ELR (cell line): Measurements from ENCODE around the gene PRKCSH.

ENCODE experiments used
- DNase-seq: peaks from one replicate; pipeline ENCODE4 v3.0.0-alpha.2; 2015; ENCODE audit warnings: low read depth

The PRKCSH gene

DNA sequence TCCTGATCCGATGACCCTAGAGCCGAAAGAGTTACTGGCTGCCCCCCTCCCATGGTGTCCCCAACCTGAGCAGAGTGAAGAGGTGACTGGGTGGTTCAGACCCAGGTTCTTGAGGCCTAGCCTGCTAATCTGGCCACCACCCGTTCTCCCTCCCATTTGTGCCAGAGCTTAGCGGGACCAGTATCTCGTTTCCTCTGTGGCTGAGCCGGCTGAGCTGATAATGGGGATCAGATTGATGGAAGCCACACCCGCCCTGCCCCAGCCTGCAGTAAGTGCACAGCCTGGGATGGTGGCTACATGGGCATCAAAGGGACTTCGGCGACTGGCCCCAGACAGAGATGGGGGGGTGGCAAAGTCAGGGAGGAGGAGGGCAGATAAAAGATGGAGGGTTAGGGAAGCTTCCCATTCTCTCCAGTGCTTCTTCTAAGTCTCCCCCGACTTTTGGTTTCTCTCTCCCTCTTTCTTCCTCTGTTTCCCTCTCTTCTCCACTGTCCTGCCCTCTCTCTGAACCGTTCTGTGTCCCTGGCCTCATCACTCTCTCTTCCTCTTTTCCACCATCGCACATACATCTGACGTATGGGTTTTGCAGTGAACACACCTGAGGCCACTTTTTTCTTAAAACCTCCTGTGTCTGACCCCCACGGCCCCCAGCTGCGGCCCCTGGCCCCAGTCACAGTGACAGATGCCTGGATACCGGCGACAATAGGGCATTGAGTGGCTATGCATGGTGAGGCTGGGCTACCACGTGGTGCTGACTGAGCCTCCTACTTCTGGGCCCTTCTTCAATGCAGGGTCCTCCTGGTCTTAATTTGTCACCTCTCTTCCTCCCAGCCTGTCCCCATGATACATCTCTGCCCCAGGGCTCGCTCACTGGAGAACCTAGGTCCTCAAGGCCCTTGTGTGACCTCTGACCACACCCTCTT lies 43.0 kb downstream of the PRKCSH start:
- DNase-seq, result no peak

DNA sequence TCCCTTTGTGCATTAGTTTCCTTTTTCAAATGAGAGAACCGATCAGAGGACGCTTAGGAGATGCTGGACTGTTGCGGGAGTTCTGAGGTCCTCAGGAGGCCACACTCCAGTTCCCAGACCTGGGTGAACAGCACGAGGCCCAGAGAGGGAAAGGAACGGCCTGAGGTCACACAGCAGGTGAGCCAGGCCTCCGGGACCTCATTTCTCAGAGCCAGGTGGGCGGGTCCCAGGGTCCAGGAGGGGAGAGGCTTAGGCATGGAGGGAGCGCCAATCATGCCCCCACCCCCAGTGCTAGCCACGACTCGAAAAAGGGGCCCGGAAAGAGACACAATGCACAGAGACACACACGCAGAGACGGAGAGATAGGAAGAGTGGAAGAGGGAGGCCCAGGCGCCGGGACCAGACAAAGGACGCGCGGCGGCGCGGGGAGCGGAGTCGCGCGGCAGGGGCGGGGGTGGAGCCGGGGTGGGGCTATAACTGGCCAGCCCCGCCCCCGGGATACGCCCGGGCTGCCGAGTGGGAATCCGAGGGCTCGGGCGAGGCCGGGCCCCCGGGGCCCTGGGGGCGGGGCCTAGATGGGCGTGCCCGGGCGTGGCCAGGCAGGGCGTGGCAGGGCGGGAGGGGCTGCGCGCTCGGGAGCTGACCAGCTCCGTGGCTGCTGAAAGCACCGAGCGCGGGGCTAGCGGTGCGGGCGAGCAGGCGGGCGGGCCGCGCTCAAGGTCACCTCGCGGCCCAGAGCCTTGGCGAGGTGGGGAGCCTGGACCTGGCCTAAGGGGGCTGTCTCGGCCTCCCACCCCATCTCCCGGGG lies 43.9 kb downstream of the PRKCSH start:
- DNase-seq, result peak; percentile 33

DNA sequence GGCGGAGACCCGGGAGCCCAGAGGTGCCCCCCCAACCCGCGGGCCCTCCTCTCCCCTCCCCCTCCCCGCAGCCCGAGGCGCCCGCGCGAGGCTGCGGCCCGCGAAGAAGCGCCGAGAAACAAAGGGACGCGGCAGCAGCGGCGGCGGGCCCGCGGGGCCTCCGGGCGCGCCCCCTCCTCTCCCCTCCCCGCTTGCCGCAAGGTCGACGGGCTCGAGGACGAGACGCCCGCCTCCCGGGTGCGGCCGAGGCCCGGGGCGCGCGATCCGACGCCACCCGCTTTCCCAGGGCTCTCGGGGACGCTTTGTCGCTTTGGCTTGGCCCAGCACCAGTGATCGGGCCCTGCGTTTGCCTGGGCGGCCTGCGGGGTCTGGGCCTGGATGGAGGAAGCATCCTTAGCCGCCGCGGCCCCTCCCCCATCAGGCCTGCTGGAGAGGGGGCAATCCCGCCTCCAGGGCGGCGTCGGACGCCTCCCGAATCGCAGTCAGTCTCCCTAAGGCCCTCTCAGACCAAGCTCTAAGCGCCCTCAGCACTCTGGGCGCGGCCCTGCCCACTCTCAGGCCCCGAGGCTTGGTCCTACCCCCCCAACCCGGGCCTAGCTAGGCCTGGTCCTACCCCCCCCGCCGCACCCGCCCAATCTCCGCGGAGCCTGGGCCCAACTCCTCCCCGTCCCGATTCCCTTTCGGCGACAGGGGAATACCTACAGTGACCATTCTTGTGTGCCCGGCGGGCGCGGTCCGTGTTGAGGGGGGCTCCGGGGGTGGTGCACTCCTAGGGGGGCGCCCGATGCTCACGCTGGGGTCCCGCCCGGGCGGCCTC lies 44.7 kb downstream of the PRKCSH start:
- DNase-seq, result no peak

DNA sequence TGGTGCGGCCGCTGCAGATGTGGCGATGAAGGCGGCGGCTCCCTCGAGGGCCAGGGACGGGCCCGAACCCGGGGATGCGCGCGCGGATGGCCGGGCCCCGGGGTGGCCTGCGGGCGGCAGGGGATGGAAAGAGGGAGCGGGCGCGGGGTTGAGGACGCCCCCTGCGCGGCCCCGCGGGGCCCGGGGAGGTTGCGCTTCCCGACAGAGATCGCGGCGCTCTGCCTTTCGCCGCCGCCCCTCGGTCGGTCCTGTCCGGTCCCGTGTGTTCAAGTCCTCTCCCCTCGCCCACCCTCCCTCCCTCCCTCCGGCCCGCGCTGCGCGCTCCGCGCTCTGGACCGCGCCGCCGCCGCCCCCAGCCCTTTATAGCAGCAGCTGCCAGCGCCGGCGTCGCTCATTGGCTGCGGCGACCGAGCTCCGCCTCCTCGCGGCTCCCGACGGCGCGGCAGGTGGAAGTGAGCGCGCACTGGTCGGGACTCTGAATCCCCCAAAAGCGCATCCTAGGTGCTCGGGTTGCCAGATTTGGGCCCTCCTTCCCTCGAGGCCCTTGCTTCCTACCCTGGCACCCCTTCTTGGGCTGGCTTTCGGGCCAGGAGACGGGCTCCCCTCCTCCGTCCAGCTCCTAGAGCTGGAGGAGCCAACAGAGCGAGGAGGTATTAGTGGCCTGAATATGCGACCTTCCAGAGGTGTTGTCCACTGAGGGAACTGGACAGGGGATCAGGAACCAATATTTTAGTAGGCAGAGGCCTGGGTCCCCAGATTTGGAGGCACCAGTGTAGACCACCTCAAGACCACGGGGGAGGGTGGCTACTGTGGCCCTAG lies 45.5 kb downstream of the PRKCSH start, which contains the start of gene ELAVL3:
ELAVL3 (minus strand) TSS at position 332 of the 819 bp plus-strand sequence. CDS start 438 bp downstream, outside the sequence.
- DNase-seq, result no peak

DNA sequence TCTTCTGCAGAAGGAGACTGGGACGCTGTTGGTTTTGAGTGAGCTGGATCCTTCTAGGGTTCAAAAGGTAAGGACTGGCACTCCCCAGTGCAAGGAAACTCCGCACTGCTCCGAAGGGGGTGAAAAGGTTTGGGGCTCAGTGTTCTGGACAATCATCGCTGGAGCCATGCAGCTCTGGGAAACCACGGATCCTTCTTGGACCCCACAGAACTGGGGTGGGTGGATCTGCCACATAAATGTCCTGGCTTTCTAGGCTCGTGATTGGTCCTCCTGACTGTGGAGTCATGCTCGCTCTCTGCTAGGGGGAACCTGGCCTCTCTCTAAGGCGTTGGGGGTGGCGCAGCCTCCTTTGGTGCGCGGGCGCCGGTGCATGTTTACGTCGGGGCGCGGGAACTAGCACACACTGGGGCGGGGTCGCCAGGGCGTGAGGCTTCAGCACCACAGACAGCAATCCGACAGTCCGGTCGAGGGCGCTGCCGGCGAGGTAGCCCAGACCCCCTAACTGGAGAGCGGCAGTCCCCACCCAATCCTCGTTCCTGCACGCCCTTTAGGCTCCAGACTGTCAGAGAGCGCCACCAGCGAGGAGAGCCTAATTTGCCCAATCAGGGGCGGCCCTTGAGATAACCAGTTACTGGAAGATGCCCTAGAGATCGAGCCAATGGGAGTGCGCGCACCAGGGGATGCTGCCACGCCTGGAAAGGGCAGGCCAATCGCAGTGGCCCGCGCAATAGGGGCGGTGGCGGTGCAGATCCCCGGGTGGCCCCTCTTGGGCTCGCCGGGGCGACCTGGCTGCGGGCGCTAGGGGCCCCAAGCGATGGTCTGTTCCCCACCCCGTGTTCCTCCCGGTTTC lies 46.3 kb downstream of the PRKCSH start:
- DNase-seq, result peak; percentile 59

DNA sequence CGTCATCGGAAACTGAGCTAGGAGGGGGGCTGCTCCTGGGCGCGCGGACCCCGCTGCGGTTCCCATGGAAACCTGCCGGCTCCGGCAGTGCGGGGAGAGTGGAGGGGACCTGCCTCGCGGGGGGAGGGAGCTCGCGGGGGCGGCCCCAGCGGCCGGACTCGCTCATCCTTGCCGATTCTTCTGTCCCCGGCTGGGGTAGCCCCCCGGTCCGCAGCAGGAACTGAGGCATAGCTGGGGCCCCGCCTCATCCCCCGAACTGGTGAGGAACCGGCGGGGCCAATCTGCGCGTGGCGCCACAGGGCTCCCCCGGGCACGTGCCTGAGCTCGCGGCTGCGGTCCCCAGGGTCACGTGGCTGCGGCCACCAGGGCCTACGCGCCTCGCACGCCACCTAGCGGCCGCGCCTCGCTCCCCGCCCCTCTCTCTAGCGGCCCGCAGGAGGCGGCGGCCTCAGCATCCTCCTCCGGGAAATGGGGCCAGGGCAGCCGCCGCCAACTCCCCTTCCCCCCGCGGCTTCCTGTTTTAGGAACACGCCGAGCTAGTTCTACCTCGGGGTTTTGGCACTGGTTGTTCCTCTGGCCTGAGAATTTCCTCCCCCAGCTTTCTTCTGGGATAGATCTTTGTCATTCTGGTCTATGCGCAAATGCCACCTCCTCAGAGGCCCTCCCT lies 47.1 kb downstream of the PRKCSH start:
- DNase-seq, result peak; percentile 79

DNA sequence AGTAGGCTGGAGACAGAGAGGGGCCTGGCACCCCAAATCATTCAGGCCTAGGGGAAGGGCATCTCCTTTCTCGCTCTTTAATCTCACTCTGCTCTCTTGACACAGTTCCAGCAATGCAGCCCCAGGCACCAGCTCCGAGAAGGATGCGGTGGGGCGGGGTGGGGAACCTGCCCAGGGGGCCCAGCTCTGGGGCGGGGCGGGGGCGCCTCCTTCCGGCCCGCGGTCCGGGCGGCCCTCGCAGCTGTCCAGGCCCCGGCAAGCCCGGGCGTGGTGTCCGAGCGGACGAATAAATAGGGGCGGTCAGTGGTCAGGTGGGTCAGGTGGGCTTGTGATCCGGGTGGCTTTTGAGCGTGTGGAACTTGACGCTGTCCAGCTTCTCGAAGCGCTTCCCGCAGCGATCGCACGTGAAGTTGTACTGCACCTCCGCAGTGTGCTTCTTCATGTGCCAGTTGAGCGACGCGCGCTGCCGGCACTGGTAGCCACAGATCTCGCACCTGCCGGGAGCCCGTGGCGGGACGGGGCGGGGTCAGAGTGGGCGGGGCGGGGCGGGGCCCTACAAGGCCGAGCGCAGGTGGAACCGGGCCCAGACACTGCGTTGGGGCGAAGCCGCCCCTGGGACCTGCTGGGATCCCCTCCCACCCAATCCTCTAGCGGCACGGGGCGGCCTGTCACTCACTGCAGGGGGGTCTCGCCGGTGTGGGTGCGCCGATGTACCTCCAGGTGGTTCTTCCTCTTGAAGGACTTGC lies 48.1 kb downstream of the PRKCSH start:
- no peak for DNase-seq

DNA sequence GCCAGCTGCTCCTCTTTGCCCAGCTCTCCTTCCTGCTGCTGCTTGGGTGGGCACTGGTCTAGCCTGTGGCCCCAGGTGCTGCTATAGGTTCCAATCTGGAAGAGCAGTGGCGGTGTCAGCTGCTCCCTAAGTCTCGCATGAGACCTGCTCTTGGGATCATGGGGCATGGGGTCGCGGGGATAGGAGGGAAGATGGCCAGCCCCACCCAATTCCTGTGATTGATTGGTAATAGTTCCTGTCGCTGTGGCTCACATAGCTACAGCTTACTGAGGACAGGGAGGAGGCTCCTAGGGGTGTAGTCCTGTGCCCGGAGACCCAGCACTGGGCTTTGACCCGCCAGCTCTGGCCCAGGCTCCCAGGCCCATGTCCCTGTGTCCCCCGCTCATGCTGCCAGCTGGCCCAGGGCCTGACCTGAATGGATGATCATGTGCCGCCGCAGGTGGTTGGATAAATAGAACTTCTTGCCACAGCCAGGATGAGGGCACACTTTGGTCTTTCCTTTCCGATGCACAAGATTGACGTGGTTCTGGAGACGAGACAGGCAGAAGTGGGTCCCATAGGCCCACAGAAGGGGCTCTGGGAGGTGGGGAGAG lies 49.9 kb downstream of the PRKCSH start:
- DNase-seq, result no peak

DNA sequence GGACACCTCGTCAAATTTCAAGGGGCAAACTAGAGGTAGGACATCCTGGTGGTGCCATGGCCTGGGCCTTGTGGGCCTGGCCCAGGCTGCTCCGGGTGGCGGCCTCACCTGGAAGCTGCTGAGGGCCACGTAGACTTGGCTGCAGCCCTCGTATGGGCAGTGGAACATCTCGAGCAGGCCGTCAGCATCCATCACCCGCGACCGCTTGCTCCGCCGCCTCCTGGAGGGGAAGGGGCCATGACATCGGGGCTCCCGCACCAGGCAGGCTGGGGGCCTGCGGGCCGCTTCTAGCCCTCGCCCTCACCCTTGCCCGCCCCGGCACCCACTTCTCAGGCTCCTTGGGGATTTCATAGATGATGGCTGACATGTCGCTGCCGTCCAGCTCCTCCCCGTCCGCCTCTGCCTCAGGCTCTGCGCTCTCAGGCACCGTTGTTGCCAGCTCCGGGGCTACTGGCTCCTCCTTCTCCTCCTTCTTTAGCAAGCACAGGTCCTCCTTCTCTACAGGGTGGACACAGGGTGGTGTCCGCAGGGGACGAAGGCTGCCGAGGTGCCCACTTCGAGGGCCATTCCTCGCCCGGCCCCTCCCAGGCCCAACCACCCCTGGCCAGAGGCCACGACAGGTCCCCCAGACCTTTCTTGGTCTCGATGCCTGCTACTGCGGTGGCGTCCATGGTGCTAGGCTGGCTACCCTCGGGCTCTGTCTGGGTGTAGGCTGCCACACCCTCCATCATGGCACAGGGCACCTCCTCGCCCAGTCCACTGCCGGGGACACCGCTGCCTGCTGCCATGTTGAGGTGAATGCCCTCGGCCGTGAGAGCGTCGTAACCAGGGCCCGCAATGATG lies 51.4 kb downstream of the PRKCSH start:
- no peak for DNase-seq

DNA sequence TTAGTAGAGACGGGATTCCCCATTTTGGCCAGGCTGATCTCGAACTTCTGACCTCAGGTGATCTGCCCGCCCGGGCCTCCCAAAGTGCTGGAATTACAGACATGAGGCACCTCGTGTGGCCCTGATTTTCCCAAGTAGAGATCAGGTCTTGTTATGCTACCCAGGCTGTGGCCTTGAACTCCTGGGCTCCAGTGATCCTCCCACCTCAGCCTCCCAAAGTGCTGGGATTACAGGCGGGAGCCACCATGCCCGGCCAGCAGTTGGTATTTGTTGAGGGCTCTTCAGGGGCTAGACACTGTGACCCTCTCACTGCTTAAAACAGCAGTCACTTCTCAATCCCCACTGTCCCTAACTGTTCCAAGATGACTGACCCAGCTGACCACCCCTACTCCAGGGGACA lies 53.9 kb downstream of the PRKCSH start:
- no peak for DNase-seq

DNA sequence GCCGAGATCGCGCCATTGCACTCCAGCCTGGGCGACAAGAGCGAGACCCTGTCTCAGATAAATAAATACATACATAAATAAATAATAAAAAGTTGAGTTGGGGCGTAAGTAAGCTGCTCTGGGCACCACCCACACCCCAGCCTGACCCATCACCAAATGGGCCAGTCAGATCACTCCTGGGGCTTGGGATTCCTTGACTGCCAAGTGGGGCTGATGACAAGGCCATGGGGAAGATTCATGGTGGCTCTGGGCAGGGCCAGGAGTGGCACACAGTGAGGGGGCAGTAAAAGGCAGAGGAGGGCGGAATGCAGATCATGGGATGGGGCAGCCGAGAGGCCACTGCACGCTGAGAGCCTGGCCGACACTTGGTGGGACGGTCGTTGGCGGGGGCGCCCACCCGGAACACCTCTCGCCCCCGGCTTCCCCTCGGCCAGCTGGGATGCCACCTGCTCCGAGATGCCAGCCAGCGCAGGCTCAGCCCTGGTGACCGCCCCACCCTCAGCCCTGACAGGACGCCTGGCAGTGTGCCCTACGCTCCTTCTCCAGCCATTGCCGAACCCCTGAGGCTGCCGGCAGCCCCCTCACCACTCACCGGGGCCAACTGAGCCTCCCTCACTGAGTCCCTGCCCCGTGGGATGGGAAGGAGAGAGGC lies 59.3 kb downstream of the PRKCSH start:
- no peak for DNase-seq

DNA sequence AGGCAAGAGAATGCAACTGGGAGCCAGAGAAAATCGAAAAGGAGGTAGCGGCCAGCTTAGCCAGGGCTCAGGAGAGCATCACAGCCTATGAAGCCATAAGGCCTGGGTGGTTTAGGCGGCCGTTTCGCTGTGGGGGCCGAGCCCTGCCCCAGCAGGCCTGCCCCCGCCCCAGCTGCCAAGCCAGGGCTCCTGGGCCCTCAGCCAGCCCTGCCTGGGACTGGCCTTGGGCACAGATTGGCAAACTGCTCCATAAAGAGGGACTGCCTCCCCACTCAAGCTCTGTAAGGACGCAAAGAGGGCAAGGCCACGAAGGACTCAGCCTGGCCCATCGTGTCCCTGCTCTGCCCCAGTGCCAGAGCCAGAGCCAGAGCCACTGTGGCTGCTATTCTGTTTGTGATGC lies 60.0 kb downstream of the PRKCSH start:
- no peak for DNase-seq

DNA sequence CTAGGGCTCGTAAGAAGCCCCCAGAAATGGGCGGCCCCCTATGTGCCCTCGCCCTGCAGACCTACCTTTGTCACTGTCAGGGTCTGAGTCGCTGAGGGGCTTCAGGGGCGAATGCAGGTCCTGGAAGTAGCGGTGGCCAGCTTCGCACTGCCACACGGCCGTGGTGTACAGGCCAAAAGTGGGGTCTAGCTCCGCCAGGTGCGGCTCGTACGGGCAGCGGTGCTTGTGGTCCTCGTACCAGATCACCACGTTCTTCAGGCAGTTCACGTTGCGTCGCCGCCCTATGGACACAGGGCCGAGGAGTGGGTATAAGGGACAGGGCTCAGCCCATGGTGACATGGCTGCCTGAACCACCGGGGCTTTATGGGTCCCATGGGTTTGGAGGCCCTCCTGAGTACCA lies 60.5 kb downstream of the PRKCSH start:
- no peak for DNase-seq

DNA sequence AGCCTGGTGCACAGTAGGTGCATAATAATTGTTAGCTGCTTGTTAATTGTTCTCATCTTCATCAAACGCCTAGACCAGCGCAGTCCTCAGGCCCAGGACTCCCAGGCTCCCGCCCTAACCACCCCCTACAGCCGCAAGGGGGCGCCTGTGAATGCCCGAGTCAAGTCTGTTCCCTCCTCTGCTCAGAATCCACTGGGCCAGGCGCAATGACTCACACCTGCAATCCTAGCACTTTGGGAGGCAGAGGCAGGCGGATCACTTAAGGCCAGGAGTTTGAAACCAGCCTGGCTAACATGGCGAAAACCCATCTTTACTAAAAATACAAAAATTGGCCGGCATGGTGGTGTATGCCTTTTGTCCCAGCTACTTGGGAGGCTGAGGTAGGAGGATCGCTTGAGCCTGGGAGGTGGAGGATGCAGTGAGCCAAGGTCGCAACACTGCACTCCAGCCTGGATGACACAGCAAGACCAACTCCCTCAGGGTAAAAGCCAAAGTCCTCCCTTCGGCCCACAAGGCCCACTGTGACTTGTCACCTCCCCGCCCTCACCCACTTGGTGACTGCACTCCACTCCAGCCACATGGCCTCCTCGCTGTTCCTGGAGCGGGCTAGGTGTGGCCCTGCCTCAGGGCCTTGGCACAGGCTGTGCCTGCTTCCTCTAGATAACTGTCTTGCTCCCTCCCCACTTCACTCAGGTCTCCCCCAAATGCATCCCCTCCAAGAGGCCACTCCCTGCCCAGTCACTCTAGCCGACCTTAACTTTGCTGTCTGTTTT lies 61.1 kb downstream of the PRKCSH start:
- peak; percentile 93 for DNase-seq

DNA sequence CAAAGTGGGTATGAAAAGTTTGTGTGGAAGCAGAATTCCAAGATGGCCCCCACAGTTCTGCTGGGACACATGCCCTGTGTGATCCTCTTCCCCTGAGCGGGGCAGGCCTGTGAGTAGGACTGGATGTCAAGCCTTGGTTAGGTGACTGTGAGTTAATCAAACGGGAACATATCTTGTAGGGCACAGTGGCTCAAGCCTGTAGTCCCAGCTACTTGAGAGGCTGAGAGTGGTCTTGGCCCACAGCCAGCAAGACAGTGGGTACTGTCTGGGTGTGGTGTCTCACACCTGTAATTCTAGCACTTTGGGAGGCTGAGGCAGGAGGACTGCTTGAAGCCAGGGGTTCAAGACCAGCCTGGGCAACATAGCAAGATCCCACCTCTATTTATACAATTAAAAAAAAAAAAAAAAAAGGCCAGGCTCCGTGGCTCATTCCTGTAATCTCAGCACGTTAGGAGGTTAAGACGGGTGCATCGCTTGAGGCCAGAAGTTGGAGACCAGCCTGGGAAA lies 63.8 kb downstream of the PRKCSH start:
- no peak for DNase-seq

DNA sequence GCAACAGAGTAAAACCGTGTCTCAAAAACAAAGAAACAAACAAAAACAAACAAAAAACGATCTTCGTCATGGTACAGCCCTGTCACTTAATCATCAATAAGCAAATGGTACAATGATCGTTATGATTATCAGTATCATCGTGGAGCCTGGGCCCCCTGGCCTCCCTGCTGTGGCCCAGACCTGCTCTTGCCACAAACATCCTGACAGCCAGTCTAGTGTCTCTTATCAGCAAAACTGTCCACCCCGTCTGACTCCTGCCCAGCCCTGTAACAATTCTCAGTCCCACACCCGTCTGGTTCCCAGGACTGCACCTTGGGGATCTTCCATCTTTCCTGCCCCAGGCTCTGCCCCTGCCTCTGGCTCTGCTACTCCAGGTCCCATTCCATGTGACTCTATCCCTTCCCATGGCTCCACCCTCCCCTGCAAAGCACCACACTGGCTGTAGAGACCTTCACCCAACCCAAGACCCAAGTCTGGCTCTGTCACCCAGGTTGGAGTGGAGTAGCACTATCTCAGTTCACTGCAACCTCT lies 64.5 kb downstream of the PRKCSH start:
- DNase-seq, result no peak
